HL-60 (cell line): Measurements from ENCODE around the gene MORN4.

ENCODE experiments used
- POLR2AphosphoS5 ChIP-seq: IDR thresholded peaks from 2 replicates; pipeline ENCODE4 v1.6.1; 2012; ENCODE audit warnings: low read depth
- SPI1 ChIP-seq: IDR thresholded peaks from 2 replicates; pipeline ENCODE4 v1.6.1; 2012; ENCODE audit warnings: low read depth, mild to moderate bottlenecking, borderline replicate concordance
- TF ChIP-seq, protein P1 (sequence below): IDR thresholded peaks from one replicate; pipeline ENCODE4 v1.5.1; 2011; ENCODE audit warnings: low read length, control low read depth, inconsistent platforms; ENCODE audit not compliant: insufficient read depth

DNA sequence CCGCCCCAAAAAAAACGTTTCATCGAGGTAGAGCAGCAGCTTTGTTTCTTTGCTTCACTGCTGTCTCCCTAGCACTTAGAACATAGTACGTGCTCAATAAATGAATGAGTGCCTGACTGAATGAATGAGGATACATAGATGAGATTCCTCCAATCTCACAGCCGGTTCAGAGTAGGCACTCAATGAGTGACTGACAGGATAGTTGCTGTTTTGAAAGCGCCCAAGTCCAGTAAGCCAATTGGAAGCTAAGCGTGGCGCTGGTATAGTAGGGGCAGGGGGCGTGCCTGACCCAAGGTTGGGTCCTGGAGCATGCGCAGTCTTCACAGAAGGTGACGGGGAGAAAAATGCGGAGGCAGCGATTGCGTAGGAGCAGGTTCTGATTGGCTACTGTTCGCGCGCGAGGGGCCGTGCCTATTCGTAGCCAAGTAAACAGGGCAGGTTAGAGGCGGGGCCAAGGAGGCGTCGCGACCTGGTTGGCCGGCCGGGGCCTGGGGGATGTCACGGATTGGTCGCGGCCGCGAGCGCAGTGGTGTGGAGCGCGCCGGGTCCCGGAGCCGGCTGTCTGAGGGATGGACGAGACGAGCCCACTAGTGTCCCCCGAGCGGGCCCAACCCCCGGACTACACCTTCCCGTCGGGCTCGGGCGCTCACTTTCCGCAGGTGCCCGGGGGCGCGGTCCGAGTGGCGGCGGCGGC, 7.0 kb upstream of the MORN4 start, which contains the start of gene PI4K2A:
- no peak for TF ChIP-seq POLR2AphosphoS5
- TF ChIP-seq, protein P1, sequence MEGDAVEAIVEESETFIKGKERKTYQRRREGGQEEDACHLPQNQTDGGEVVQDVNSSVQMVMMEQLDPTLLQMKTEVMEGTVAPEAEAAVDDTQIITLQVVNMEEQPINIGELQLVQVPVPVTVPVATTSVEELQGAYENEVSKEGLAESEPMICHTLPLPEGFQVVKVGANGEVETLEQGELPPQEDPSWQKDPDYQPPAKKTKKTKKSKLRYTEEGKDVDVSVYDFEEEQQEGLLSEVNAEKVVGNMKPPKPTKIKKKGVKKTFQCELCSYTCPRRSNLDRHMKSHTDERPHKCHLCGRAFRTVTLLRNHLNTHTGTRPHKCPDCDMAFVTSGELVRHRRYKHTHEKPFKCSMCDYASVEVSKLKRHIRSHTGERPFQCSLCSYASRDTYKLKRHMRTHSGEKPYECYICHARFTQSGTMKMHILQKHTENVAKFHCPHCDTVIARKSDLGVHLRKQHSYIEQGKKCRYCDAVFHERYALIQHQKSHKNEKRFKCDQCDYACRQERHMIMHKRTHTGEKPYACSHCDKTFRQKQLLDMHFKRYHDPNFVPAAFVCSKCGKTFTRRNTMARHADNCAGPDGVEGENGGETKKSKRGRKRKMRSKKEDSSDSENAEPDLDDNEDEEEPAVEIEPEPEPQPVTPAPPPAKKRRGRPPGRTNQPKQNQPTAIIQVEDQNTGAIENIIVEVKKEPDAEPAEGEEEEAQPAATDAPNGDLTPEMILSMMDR, result no peak
- no peak for TF ChIP-seq SPI1
